Esophagus squamous epithelium (tissue), 5 donors: ENCODE data around the gene NFATC2. TPM values are rescaled to one million over a fixed set of nuclear protein-coding genes. Genes with fewer than 3 reads are reported as not detected.

Experiments
- DNase-seq: peaks from one replicate; lab custom pipeline; 2025; lab: John Stamatoyannopoulos, UW
- H3K27ac ChIP-seq, 4 donors: fragments of 200-600 bp; sonication (generic); one replicate each; pipeline ENCODE4 v1.5.1; 2016 to 2019; ENCODE audit warnings: mild to moderate bottlenecking in 1 of 4
- H3K27me3 ChIP-seq, 4 donors: fragments of 200-600 bp; sonication (generic); 1 replicate in 3 of 4; 2 replicates in 1 of 4; pipeline versions ENCODE4 v1.5.1 to v1.6.0; 2017 to 2021; ENCODE audit warnings: antibody characterized with exemption in 1 of 4
- H3K36me3 ChIP-seq, 3 donors: fragments of 200-600 bp; sonication (generic); one replicate each; pipeline ENCODE4 v1.5.1; 2016 to 2019
- H3K4me1 ChIP-seq, 3 donors: fragments of 200-600 bp; sonication (generic); one replicate each; pipeline ENCODE4 v1.5.1; 2017 to 2019
- H3K4me3 ChIP-seq, 4 donors: fragments of 200-600 bp; sonication (generic); 1 replicate in 3 of 4; 2 replicates in 1 of 4; pipeline ENCODE4 v1.5.1; 2016 to 2019; ENCODE audit warnings: mild to moderate bottlenecking in 2 of 4, moderate library complexity in 1 of 4
- H3K9me3 ChIP-seq, 3 donors: fragments of 200-600 bp; sonication (generic); one replicate each; pipeline ENCODE4 v1.5.1; 2016 to 2019
- POLR2A ChIP-seq, 4 donors: fragments of 450-650 bp; IDR thresholded peaks; one replicate each; pipeline ENCODE4 v1.6.1; 2017; ENCODE audit warnings: antibody characterized with exemption in 4 of 4, mild to moderate bottlenecking in 4 of 4, moderate library complexity in 3 of 4
- WGBS, 2 donors: methylation state at CpG; one replicate each; pipeline ENCODE4 v1.1.5; 2018; 5-methylcytosine and 5-hydroxymethylcytosine counted together
- intact Hi-C: fragments of 100-400 bp; cut with DNase I; formaldehyde crosslinking; loops from one replicate; pipeline ENCODE4 v1.15.0; 2022
- total RNA-seq, 4 donors: library from RNA; depleted of rRNA; stranded (reverse); fragments of >200 nt; gene quantifications; one replicate each; pipeline ENCODE4 v1.1.0, GENCODE V29; 2016
- TF ChIP-seq, protein P1 (sequence below), 6 experiments: fragments of 450-650 bp in 4 of 6; fragments of 200-600 bp in 2 of 6; sonication (generic) in 2 of 6; IDR thresholded peaks; one replicate each; pipeline ENCODE4 v1.5.1; 2016 to 2019; ENCODE audit warnings: antibody characterized with exemption in 6 of 6, mild to moderate bottlenecking in 4 of 6, moderate library complexity in 4 of 6
- donor health status: DM: yes; HTN: yes; CAD: no.

Gene NFATC2
- total RNA-seq, 4 donors from 2014 or later: 0.83 to 6.7 (median 1.4) TPM

DNA sequence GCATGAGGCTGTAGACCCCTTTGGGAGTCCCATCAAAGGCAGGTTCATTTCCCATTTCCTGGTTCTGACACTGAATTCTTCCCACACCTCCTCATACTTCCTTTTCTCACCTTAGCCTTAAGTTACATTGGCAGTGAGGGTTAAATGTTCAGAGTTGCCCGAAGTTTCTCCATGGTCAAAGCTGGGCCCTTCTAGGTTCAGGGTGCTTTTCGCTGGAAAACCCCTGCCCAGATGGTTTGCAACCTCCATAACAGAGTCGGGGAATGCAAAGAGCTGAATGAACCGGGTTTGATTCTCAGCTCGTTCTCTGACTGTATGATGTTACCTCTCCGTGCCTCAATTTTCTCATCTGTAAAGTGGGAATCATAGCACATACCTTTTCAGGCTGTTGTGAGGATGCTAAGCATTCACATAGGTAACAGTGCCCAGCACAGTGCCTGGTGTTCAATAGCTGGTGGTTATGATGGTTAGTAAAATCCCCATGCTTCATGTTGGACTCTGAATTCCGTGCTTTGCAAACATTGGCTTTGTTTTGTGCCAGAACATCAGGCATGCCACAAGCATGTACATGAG lies 149.8 kb downstream of the NFATC2 start:
- no peak overlapping the region for H3K27ac ChIP-seq
- WGBS, 2 donors: 72 to 75% methylated on average over 3 to 7 of the region's 7 CpGs
- no peaks in the 10 kb centered on the region for H3K9me3 ChIP-seq
- TF ChIP-seq POLR2A (IDR thresholded peaks at IDR 0.05): no peak
- TF ChIP-seq, protein P1, sequence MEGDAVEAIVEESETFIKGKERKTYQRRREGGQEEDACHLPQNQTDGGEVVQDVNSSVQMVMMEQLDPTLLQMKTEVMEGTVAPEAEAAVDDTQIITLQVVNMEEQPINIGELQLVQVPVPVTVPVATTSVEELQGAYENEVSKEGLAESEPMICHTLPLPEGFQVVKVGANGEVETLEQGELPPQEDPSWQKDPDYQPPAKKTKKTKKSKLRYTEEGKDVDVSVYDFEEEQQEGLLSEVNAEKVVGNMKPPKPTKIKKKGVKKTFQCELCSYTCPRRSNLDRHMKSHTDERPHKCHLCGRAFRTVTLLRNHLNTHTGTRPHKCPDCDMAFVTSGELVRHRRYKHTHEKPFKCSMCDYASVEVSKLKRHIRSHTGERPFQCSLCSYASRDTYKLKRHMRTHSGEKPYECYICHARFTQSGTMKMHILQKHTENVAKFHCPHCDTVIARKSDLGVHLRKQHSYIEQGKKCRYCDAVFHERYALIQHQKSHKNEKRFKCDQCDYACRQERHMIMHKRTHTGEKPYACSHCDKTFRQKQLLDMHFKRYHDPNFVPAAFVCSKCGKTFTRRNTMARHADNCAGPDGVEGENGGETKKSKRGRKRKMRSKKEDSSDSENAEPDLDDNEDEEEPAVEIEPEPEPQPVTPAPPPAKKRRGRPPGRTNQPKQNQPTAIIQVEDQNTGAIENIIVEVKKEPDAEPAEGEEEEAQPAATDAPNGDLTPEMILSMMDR (IDR thresholded peaks at IDR 0.05): no peak
- peaks cover 26 to 57% (median 31%) of the 10 kb centered on the region in 3 donors for H3K4me1 ChIP-seq
- H3K36me3 ChIP-seq: no peaks in the 10 kb centered on the region
- H3K4me3 ChIP-seq: no peak overlapping the region
- no peak for DNase-seq
- intact Hi-C loops: no loop called here
- H3K27me3 ChIP-seq: no peaks in the 10 kb centered on the region

GRCh38 chr20:51391926-51392325 lies 150.6 kb downstream of the NFATC2 start:
- H3K9me3 ChIP-seq: no peaks in the 10 kb centered on the region
- H3K36me3 ChIP-seq: no peaks in the 10 kb centered on the region
- H3K4me1 ChIP-seq: peaks cover 26 to 65% (median 31%) of the 10 kb centered on the region in 3 donors
- no peak overlapping the region for H3K27ac ChIP-seq
- no peak for DNase-seq
- H3K4me3 ChIP-seq: no peak overlapping the region
- TF ChIP-seq POLR2A (IDR thresholded peaks at IDR 0.05): no peak
- TF ChIP-seq, protein P1 (IDR thresholded peaks at IDR 0.05): no peak
- WGBS, 2 donors: 80 to 92% methylated on average over 1 of the region's 1 CpG
- no peaks in the 10 kb centered on the region for H3K27me3 ChIP-seq
- intact Hi-C loops: no loop called here

GRCh38 chr20:51389543-51390264 lies 152.8 kb downstream of the NFATC2 start:
- no peaks in the 10 kb centered on the region for H3K9me3 ChIP-seq
- H3K4me1 ChIP-seq: peaks cover 26 to 69% (median 31%) of the 10 kb centered on the region in 3 donors
- H3K27ac ChIP-seq: peak overlapping the region; percentile 0 to 69 (median 61)
- WGBS, 2 donors: 40 to 41% methylated on average over 9 to 11 of the region's 11 CpGs
- no peaks in the 10 kb centered on the region for H3K27me3 ChIP-seq
- no peak for DNase-seq
- intact Hi-C loops: loop anchor here (5.0 kb wide), 1 partner anchor 208 kb away; no protein-coding TSS in a partner anchor
- H3K36me3 ChIP-seq: no peaks in the 10 kb centered on the region
- H3K4me3 ChIP-seq: no peak overlapping the region
- TF ChIP-seq, protein P1 (IDR thresholded peaks at IDR 0.05): no peak
- no peak for TF ChIP-seq POLR2A (IDR thresholded peaks at IDR 0.05)

DNA sequence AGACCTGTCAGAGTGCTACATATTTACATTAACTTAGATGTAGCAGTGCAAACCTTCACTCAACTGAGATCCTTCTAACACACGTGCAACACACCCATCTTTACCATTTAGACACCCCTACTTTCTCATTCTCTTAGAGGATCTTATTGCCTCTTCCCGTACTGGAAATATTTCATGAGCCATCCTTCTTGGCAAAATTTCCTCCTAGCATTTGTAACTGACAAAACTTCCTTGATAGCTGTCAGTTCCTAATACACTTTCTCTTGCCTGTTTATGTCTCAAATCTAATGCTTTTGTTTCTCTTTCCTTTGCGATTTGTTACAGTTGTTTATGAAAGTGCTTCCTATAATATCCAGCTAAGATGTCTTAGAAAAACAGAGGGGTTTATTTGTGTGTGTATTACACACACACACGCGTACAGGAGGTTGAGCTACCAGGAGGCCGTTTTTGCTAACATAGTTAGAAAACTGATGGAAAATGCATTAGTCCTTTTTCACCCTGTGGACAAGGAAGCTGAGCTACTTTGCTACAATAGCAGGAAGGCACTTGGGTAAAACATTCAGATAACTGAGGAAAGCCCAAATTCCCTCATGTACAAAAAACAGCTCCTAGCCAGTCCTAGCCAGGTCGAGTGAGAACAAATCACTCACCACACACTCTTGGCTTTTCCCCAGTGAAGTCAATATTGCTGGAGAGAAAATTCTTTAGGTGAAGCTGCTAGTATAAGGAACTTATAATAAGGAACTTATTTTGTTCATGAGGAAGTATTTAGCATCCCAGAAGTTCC lies 153.6 kb downstream of the NFATC2 start:
- H3K4me3 ChIP-seq: no peak overlapping the region
- H3K27me3 ChIP-seq: no peaks in the 10 kb centered on the region
- H3K9me3 ChIP-seq: no peaks in the 10 kb centered on the region
- intact Hi-C loops: loop anchor here (5.0 kb wide), 1 partner anchor 208 kb away; no protein-coding TSS in a partner anchor
- 39% methylated on average over 7 of the region's 7 CpGs for WGBS, 2 donors
- TF ChIP-seq POLR2A (IDR thresholded peaks at IDR 0.05): no peak
- TF ChIP-seq, protein P1 (IDR thresholded peaks at IDR 0.05): no peak
- H3K36me3 ChIP-seq: no peaks in the 10 kb centered on the region
- no peak for DNase-seq
- peak overlapping the region; percentile 0 to 69 (median 61) for H3K27ac ChIP-seq
- H3K4me1 ChIP-seq: peaks cover 26 to 65% (median 31%) of the 10 kb centered on the region in 3 donors
